B cell (primary cell): ENCODE data around the gene TMEM69. TPM values are rescaled to one million over a fixed set of nuclear protein-coding genes. Genes with fewer than 3 reads are reported as not detected.

Experiments used
- ATAC-seq: fragments of 200-7000 bp; cut with Tn5 transposase; one replicate; pipeline ENCODE4 v1.10.0; 2021; ENCODE audit warnings: low read depth, mild to moderate bottlenecking, moderate number of reproducible peaks, moderate library complexity
- CTCF ChIA-PET: fragments of 350-600 bp; sonication (Branson Sonifier 250); formaldehyde crosslinking; loops from one replicate; lab custom pipeline; 2021; ENCODE audit warnings: antibody characterized with exemption, inconsistent platforms; lab: Charles Lee
- POLR2A ChIA-PET: fragments of 350-600 bp; sonication (Branson Sonifier 250); formaldehyde crosslinking; loops from one replicate; lab custom pipeline; 2021; ENCODE audit warnings: antibody characterized with exemption; lab: Charles Lee
- DNase-seq: peaks from one replicate; pipeline ENCODE4 v3.0.0; 2013
- H2AFZ ChIP-seq: 2 replicates; pipeline ENCODE4 v1.6.1; 2012; ENCODE audit warnings: mild to moderate bottlenecking, low read depth, low read length; ENCODE audit not compliant: insufficient read depth, poor library complexity, severe bottlenecking
- H3K27ac ChIP-seq, 2 donors: 1 replicate in 1 of 2; 2 replicates in 1 of 2; pipeline ENCODE4 v1.5.1; 2012 to 2013; ENCODE audit warnings: low read length in 2 of 2, mild to moderate bottlenecking in 2 of 2, moderate library complexity in 1 of 2
- H3K27me3 ChIP-seq, 4 experiments: fragments of 200-600 bp in 1 of 4; sonication (generic) in 1 of 4; replicated peaks in 1 of 4; 1 replicate in 2 of 4; 2 replicates in 2 of 4; pipeline versions ENCODE4 v1.6.1 to v1.7.0; 2013 to 2016; ENCODE audit warnings: low read length in 3 of 4, mild to moderate bottlenecking in 2 of 4, mixed read lengths in 1 of 4, moderate library complexity in 1 of 4; ENCODE audit not compliant: insufficient read depth in 4 of 4, control insufficient read depth in 3 of 4; ENCODE audit errors: control extremely low read depth in 1 of 4
- H3K36me3 ChIP-seq, 2 experiments: replicated peaks in 1 of 2; 1 replicate in 1 of 2; 2 replicates in 1 of 2; pipeline versions ENCODE4 v1.6.1 to v1.7.1; 2013; ENCODE audit warnings: low read length in 1 of 2; ENCODE audit not compliant: insufficient read depth in 2 of 2, control insufficient read depth in 1 of 2; ENCODE audit errors: control extremely low read depth in 1 of 2, extremely low read depth in 1 of 2
- H3K4me1 ChIP-seq, 2 donors: fragments of 200-600 bp in 1 of 2; sonication (generic) in 1 of 2; 1 replicate in 1 of 2; 2 replicates in 1 of 2; pipeline versions ENCODE4 v1.5.1 to v1.6.1; 2013 to 2017; ENCODE audit warnings: low read length in 2 of 2; ENCODE audit not compliant: control insufficient read depth in 2 of 2, insufficient read depth in 2 of 2
- H3K4me2 ChIP-seq: replicated peaks from 2 replicates; pipeline ENCODE3; 2012; ENCODE audit warnings: mild to moderate bottlenecking, low read depth, low read length; ENCODE audit not compliant: poor library complexity, severe bottlenecking
- H3K4me3 ChIP-seq, 5 experiments: fragments of 200-600 bp in 1 of 5; sonication (generic) in 1 of 5; 1 replicate in 3 of 5; 2 replicates in 2 of 5; pipeline versions ENCODE4 v1.5.1 to v1.7.0; 2011 to 2016; ENCODE audit warnings: low read length in 4 of 5, mild to moderate bottlenecking in 4 of 5, low read depth in 2 of 5, control low read depth in 1 of 5, moderate library complexity in 1 of 5; ENCODE audit not compliant: insufficient read depth in 1 of 5; ENCODE audit errors: control extremely low read depth in 1 of 5, extremely low read depth in 1 of 5
- H3K79me2 ChIP-seq: fragments of 200-600 bp; sonication (generic); one replicate; pipeline ENCODE4 v1.6.0; 2016; ENCODE audit warnings: low read length; ENCODE audit not compliant: control insufficient read depth, insufficient read depth
- H3K9ac ChIP-seq: fragments of 200-600 bp; sonication (generic); 2 replicates; pipeline ENCODE4 v1.6.1; 2017; ENCODE audit warnings: mild to moderate bottlenecking, low read length, moderate library complexity
- H3K9me3 ChIP-seq, 3 donors: one replicate each; pipeline versions ENCODE4 v1.6.1 to v1.7.1; 2013; ENCODE audit warnings: low read length in 2 of 3; ENCODE audit not compliant: control insufficient read depth in 2 of 3, insufficient read depth in 1 of 3; ENCODE audit errors: control extremely low read depth in 1 of 3
- H4K20me1 ChIP-seq: 2 replicates; pipeline ENCODE4 v1.6.0; 2012; ENCODE audit warnings: mild to moderate bottlenecking, low read length; ENCODE audit not compliant: insufficient read depth, control insufficient read depth, poor library complexity, severe bottlenecking
- H3K27ac Mint-ChIP-seq: one replicate; pipeline ENCODE4 v1.8.0; 2021; ENCODE audit warnings: mixed read lengths
- H3K27me3 Mint-ChIP-seq: one replicate; pipeline ENCODE4 v1.8.0; 2021; ENCODE audit warnings: mixed read lengths
- H3K4me1 Mint-ChIP-seq: one replicate; pipeline ENCODE4 v1.8.0; 2021; ENCODE audit warnings: mixed read lengths
- H3K4me3 Mint-ChIP-seq: one replicate; pipeline ENCODE4 v1.8.0; 2021; ENCODE audit warnings: mixed read lengths
- H3K9me3 Mint-ChIP-seq: one replicate; pipeline ENCODE4 v1.8.0; 2022; ENCODE audit warnings: mixed read lengths; ENCODE audit not compliant: insufficient read depth
- EZH2 ChIP-seq: IDR thresholded peaks from 2 replicates; pipeline ENCODE4 v1.6.1; 2012; ENCODE audit warnings: borderline replicate concordance, low read depth, mild to moderate bottlenecking, moderate library complexity, low read length; ENCODE audit not compliant: insufficient read depth, poor library complexity, severe bottlenecking
- WGBS: methylation state at CpG from one replicate; pipeline ENCODE4 v1.1.5; 2013; ENCODE audit warnings: missing lambda C conversion rate; ENCODE audit not compliant: insufficient coverage; 5-methylcytosine and 5-hydroxymethylcytosine counted together
- intact Hi-C: fragments of 100-400 bp; cut with micrococcal nuclease; formaldehyde crosslinking; loops from one replicate; pipeline ENCODE4 v1.10.0; 2022
- polyA plus RNA-seq: library from polyadenylated mRNA; depleted of rRNA; stranded (reverse); fragments of >200 nt; gene quantifications from 2 replicates; pipeline ENCODE4 v1.2.3, GENCODE V29; 2012
- total RNA-seq, 2 donors: library from RNA; stranded (reverse); fragments of 120-200 nt in 1 of 2; gene quantifications; 1 replicate in 1 of 2; 2 replicates in 1 of 2; pipeline versions ENCODE4 v1.2.3 to v1.2.4, GENCODE V29; 2013 to 2022
- TF ChIP-seq, protein P1 (sequence below): fragments of 200-600 bp; IDR thresholded peaks from one replicate; pipeline ENCODE4 v1.8.0; 2022; ENCODE audit warnings: antibody characterized with exemption, mild to moderate bottlenecking

The TMEM69 gene
- total and polyA plus RNA-seq, 2 donors (not counting 1 experiment from before 2014, with no cell fraction given): 21.8 to 34.2 TPM

DNA sequence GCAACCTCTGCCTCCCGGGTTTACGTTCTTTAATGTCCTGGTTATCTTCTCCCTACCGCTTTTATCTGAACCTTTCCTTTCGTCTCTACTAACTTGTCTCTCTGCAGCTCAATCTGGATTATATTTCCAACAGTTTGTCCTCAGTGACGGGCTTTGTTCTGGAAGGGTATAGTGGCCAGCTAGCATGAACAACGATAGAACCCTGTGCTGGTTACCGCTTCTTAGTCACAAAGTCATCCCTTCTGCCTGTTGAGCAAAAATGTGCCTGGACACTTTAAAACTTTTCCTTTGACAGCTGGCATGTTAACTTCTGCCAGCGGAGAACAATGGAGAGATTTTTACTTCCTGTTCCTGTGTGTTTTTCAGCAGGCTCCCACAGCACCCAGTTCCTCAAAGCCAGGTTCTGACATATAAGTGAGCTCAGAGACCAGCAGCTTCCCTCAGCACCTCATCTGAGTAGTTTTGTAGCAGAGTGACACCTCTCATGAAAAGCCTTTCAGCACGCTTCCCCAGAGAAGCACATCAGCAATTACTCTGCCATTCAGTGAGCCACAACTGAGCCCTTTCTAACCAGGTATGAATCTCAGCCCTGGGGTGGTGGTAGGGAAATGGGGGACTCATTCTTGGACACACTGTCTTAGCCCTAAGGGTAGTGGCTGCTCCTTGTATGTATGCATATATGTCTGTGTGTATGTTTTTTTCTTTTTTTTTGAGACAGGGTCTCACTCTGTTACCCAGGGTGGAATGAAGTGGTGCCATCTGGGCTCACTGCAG, 40.5 kb upstream of the TMEM69 start:
- no peak overlapping the region for H3K4me2 ChIP-seq
- CTCF ChIA-PET: interaction anchor here (0.7 kb wide), 1 partner anchor 12 kb away, joined by 6 read pairs; no protein-coding TSS in a partner anchor
- Mint-ChIP-seq H3K27ac (no peak overlapping the region), H3K4me1 (peaks cover 32% of the 10 kb centered on the region), H3K9me3 (no peaks in the 10 kb centered on the region), H3K27me3 (no peaks in the 10 kb centered on the region), H3K4me3 (no peak overlapping the region)
- peaks cover 33% of the 10 kb centered on the region for H4K20me1 ChIP-seq
- no peak overlapping the region for H3K9ac ChIP-seq
- H3K79me2 ChIP-seq: peaks cover 30% of the 10 kb centered on the region
- ATAC-seq: no peak
- WGBS: 91% methylated on average over 6 of the region's 9 CpGs
- intact Hi-C loops: no loop called here
- peak overlapping the region in 1 of 2 donors; percentile 56 for H3K27ac ChIP-seq
- DNase-seq: no peak
- H3K36me3 ChIP-seq: peaks cover 0 to 43% of the 10 kb centered on the region in 2 experiments
- no peak overlapping the region for H3K4me3 ChIP-seq
- POLR2A ChIA-PET: no interaction called here
- H3K27me3 ChIP-seq: no peaks in the 10 kb centered on the region
- H3K4me1 ChIP-seq: peaks cover 8 to 11% of the 10 kb centered on the region in 2 donors
- H2AFZ ChIP-seq: no peak overlapping the region
- no peak for TF ChIP-seq EZH2
- TF ChIP-seq, protein P1, sequence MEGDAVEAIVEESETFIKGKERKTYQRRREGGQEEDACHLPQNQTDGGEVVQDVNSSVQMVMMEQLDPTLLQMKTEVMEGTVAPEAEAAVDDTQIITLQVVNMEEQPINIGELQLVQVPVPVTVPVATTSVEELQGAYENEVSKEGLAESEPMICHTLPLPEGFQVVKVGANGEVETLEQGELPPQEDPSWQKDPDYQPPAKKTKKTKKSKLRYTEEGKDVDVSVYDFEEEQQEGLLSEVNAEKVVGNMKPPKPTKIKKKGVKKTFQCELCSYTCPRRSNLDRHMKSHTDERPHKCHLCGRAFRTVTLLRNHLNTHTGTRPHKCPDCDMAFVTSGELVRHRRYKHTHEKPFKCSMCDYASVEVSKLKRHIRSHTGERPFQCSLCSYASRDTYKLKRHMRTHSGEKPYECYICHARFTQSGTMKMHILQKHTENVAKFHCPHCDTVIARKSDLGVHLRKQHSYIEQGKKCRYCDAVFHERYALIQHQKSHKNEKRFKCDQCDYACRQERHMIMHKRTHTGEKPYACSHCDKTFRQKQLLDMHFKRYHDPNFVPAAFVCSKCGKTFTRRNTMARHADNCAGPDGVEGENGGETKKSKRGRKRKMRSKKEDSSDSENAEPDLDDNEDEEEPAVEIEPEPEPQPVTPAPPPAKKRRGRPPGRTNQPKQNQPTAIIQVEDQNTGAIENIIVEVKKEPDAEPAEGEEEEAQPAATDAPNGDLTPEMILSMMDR: no peak
- H3K9me3 ChIP-seq: no peaks in the 10 kb centered on the region
